A549 (cell line): ENCODE measurements around the gene PROM2. TPM values are rescaled to one million over a fixed set of nuclear protein-coding genes. Genes with fewer than 3 reads are reported as not detected.

Experiments used
- ATAC-seq, 2 experiments: fragments of 200-7000 bp in 1 of 2; fragments of >200 bp in 1 of 2; cut with Nextera tagmentation in 1 of 2; cut with Tn5 transposase in 1 of 2; 3 replicates each; pipeline versions ENCODE4 v1.8.0 to v1.9.1; 2018 to 2020; ENCODE audit warnings: mild to moderate bottlenecking in 1 of 2, moderate library complexity in 1 of 2
- CTCF ChIA-PET: fragments of 300-600 bp; sonication (Branson Sonifier 250); formaldehyde crosslinking; extraction: SDS; loops from one replicate; lab custom pipeline; 2021; ENCODE audit warnings: antibody characterized with exemption, inconsistent platforms; lab: Yijun Ruan, JAX
- POLR2A ChIA-PET: fragments of 350-600 bp; formaldehyde crosslinking; extraction: SDS; loops from one replicate; lab custom pipeline; 2021; ENCODE audit warnings: antibody characterized with exemption, inconsistent platforms; lab: Yijun Ruan, JAX
- DNase-seq, 2 experiments: peaks; one replicate each; pipeline versions ENCODE4 v3.0.0 to v3.0.0-alpha.2; 2011 to 2016; ENCODE audit warnings: low read depth in 1 of 2, low spot score in 1 of 2
- FAIRE-seq: peaks from 2 replicates; lab custom pipeline; 2011; peaks lifted over from hg19 to GRCh38; lab: Jason Lieb, UNC
- H3K27ac ChIP-seq, 2 experiments: fragments of >200 bp; sonication (Bioruptor Twin); formaldehyde crosslinking; 3 replicates each; pipeline ENCODE4 v1.5.1; 2016 to 2017
- H3K4me1 ChIP-seq: fragments of >200 bp; sonication (Bioruptor Twin); formaldehyde crosslinking; 3 replicates; pipeline ENCODE4 v1.6.1; 2016
- H3K4me2 ChIP-seq: fragments of >200 bp; sonication (Bioruptor Twin); formaldehyde crosslinking; 3 replicates; pipeline ENCODE4 v1.6.1; 2016
- H3K4me3 ChIP-seq: fragments of >200 bp; sonication (Bioruptor Twin); formaldehyde crosslinking; 3 replicates; pipeline ENCODE4 v1.5.1; 2016
- H3K9me3 ChIP-seq: fragments of >200 bp; sonication (Bioruptor Twin); formaldehyde crosslinking; 3 replicates; pipeline ENCODE4 v1.6.1; 2016
- CBX2 ChIP-seq: fragments of 200-600 bp; sonication (generic); IDR thresholded peaks from 2 replicates; pipeline ENCODE4 v1.6.1; 2016; ENCODE audit warnings: low read depth, mild to moderate bottlenecking, borderline replicate concordance
- CHD2 ChIP-seq: fragments of 150-350 bp; IDR thresholded peaks from 2 replicates; pipeline ENCODE4 v1.6.1; 2014; ENCODE audit warnings: low read length; ENCODE audit not compliant: partially characterized antibody
- CHD4 ChIP-seq: fragments of 200-600 bp; sonication (generic); IDR thresholded peaks from 2 replicates; pipeline ENCODE4 v1.6.1; 2016; ENCODE audit warnings: antibody characterized with exemption, mild to moderate bottlenecking, borderline replicate concordance
- ESRRA ChIP-seq: fragments of 150-350 bp; IDR thresholded peaks from 2 replicates; pipeline ENCODE4 v1.6.1; 2014; ENCODE audit warnings: mild to moderate bottlenecking, low read length, borderline replicate concordance
- FOSB ChIP-seq: fragments of 250-450 bp; sonication (Bioruptor Pico); IDR thresholded peaks from 2 replicates; pipeline ENCODE4 v1.5.0; 2020; ENCODE audit warnings: mild to moderate bottlenecking, moderate library complexity
- FOXS1 ChIP-seq: fragments of 250-450 bp; sonication (Bioruptor Pico); IDR thresholded peaks from 2 replicates; pipeline ENCODE4 v1.5.0; 2020; ENCODE audit warnings: mild to moderate bottlenecking, moderate library complexity
- GATA3 ChIP-seq: IDR thresholded peaks from 2 replicates; pipeline ENCODE4 v1.6.1; 2012; ENCODE audit warnings: borderline replicate concordance
- HOXB13 ChIP-seq: fragments of 250-450 bp; sonication (Bioruptor Pico); IDR thresholded peaks from 2 replicates; pipeline ENCODE4 v1.5.0; 2020; ENCODE audit warnings: low read depth, mild to moderate bottlenecking, moderate library complexity
- JUN ChIP-seq, 2 experiments: fragments of >200 bp; sonication (Bioruptor Twin); formaldehyde crosslinking; IDR thresholded peaks; 2 replicates in 1 of 2; 3 replicates in 1 of 2; pipeline ENCODE4 v1.6.1; 2016 to 2017
- JUNB ChIP-seq: fragments of >200 bp; sonication (Bioruptor Twin); formaldehyde crosslinking; IDR thresholded peaks from 2 replicates; pipeline ENCODE4 v1.6.1; 2016
- KDM1A ChIP-seq: fragments of 200-600 bp; sonication (generic); IDR thresholded peaks from 2 replicates; pipeline ENCODE4 v1.6.1; 2016; ENCODE audit warnings: low read depth, mild to moderate bottlenecking
- MAFK ChIP-seq: fragments of 450-650 bp; IDR thresholded peaks from 2 replicates; pipeline ENCODE4 v1.6.1; 2014; ENCODE audit not compliant: partially characterized antibody
- NPAS2 ChIP-seq: fragments of 250-450 bp; sonication (Bioruptor Pico); IDR thresholded peaks from 2 replicates; pipeline ENCODE4 v1.8.0; 2022; ENCODE audit warnings: mild to moderate bottlenecking, moderate library complexity, borderline replicate concordance
- PHF8 ChIP-seq: fragments of 200-600 bp; sonication (generic); IDR thresholded peaks from 2 replicates; pipeline ENCODE4 v1.6.1; 2016; ENCODE audit warnings: low read depth, mild to moderate bottlenecking, antibody characterized with exemption, moderate library complexity, borderline replicate concordance
- POLR2AphosphoS2 ChIP-seq: conservative IDR thresholded peaks from 2 replicates; pipeline ENCODE4 v1.6.1; 2012; ENCODE audit warnings: low read length, improper control_type of control experiment, inconsistent platforms
- RCOR1 ChIP-seq: fragments of 150-350 bp; IDR thresholded peaks from 2 replicates; pipeline ENCODE4 v1.6.1; 2014; ENCODE audit warnings: antibody characterized with exemption, low read length, low read depth
- RFX5 ChIP-seq: fragments of 450-650 bp; IDR thresholded peaks from 2 replicates; pipeline ENCODE4 v1.7.1; 2014; ENCODE audit warnings: antibody characterized with exemption, mild to moderate bottlenecking, moderate library complexity
- SREBF2 ChIP-seq: fragments of 450-650 bp; IDR thresholded peaks from 2 replicates; pipeline ENCODE4 v1.6.1; 2014; ENCODE audit warnings: mild to moderate bottlenecking, moderate library complexity
- ZC3H11A ChIP-seq: fragments of 450-650 bp; IDR thresholded peaks from 2 replicates; pipeline ENCODE4 v1.6.1; 2014; ENCODE audit warnings: antibody characterized with exemption, mild to moderate bottlenecking
- ZFP36 ChIP-seq: fragments of 450-650 bp; IDR thresholded peaks from 2 replicates; pipeline ENCODE4 v1.6.1; 2014; ENCODE audit warnings: borderline replicate concordance; ENCODE audit not compliant: partially characterized antibody
- WGBS: methylation state at CpG from one replicate; pipeline ENCODE4 v1.1.6; 2017; ENCODE audit errors: missing lambda C conversion rate; 5-methylcytosine and 5-hydroxymethylcytosine counted together
- polyA plus RNA-seq, 4 experiments: library from polyadenylated mRNA; depleted of rRNA in 3 of 4; stranded (reverse); fragments of >200 nt; fragmentation: RNase III in 1 of 4; extraction: RNeasy Plus Mini Kit Qiagen cat#74134 plus additional on column Dnase treatment in 1 of 4; gene quantifications; 2 replicates in 3 of 4; 3 replicates in 1 of 4; pipeline ENCODE4 v1.2.3, GENCODE V29; 2011 to 2017
- TF ChIP-seq, protein P1 (sequence below): fragments of 250-450 bp; sonication (Bioruptor Pico); IDR thresholded peaks from 2 replicates; pipeline ENCODE4 v1.5.0; 2020; ENCODE audit warnings: low read depth, mild to moderate bottlenecking, moderate library complexity
- TF ChIP-seq, protein P2 (sequence below): fragments of >200 bp; sonication (Bioruptor Twin); formaldehyde crosslinking; IDR thresholded peaks from 3 replicates; pipeline ENCODE4 v1.6.1; 2016
- TF ChIP-seq, protein P3 (sequence below): fragments of 250-450 bp; sonication (Bioruptor Pico); IDR thresholded peaks from 2 replicates; pipeline ENCODE4 v1.5.0; 2021; ENCODE audit warnings: mild to moderate bottlenecking, moderate library complexity, borderline replicate concordance
- TF ChIP-seq, protein P4 (sequence below): fragments of 450-650 bp; IDR thresholded peaks from 2 replicates; pipeline ENCODE4 v1.6.1; 2014; ENCODE audit warnings: antibody characterized with exemption
- TF ChIP-seq, protein P5 (sequence below): fragments of >200 bp; sonication (Bioruptor Twin); formaldehyde crosslinking; IDR thresholded peaks from 2 replicates; pipeline ENCODE4 v1.6.1; 2016

The PROM2 gene
- polyA plus RNA-seq, 2 of the 4 experiments (the other 2 are of a cell fraction), result 0.08 to 0.09 TPM

DNA sequence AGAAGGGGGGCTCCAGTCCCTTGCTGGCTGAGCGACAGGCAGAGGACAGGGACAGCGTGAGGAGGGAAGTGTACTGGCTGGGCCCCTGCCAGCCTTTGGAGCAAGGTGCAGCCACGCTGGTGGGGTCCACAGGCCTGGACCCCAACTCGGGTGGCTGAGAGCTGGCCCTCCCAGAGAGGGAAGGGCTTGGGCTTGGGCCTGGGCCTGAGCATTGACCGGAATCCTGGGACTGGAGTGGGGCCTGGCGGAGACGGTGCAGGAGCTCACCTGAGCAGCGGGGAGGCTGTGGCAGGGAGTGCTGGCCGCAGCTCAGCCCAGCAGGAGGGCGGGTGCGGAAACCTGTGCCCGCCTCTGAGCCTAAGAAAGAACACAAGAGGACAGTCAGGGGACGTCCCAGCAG is 50.8 kb downstream of the PROM2 start:
- ChIA-PET POLR2A (no interaction called here), CTCF (no interaction called here)
- ATAC-seq (no peak), DNase-seq (no peak), FAIRE-seq (no peak)
- no peak overlapping the region for H3K4me2 ChIP-seq
- peaks cover 21% of the 10 kb centered on the region; the same call in 2 of the 3 replicates for H3K9me3 ChIP-seq
- no peak overlapping the region for H3K4me3 ChIP-seq
- H3K4me1 ChIP-seq, result no peaks in the 10 kb centered on the region
- TF ChIP-seq CHD4 (no peak), JUNB (no peak), GATA3 (no peak), ESRRA (no peak), FOXS1 (CRISPR knock-in tag) (no peak), PHF8 (no peak), CHD2 (no peak), POLR2AphosphoS2 (no peak), RFX5 (no peak), RCOR1 (no peak), HOXB13 (CRISPR knock-in tag) (no peak), NPAS2 (CRISPR knock-in tag) (no peak), CBX2 (no peak), FOSB (CRISPR knock-in tag) (no peak), KDM1A (no peak)
- TF ChIP-seq, protein P1, sequence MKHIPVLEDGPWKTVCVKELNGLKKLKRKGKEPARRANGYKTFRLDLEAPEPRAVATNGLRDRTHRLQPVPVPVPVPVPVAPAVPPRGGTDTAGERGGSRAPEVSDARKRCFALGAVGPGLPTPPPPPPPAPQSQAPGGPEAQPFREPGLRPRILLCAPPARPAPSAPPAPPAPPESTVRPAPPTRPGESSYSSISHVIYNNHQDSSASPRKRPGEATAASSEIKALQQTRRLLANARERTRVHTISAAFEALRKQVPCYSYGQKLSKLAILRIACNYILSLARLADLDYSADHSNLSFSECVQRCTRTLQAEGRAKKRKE (CRISPR knock-in tag), result no peak
- TF ChIP-seq, protein P2, sequence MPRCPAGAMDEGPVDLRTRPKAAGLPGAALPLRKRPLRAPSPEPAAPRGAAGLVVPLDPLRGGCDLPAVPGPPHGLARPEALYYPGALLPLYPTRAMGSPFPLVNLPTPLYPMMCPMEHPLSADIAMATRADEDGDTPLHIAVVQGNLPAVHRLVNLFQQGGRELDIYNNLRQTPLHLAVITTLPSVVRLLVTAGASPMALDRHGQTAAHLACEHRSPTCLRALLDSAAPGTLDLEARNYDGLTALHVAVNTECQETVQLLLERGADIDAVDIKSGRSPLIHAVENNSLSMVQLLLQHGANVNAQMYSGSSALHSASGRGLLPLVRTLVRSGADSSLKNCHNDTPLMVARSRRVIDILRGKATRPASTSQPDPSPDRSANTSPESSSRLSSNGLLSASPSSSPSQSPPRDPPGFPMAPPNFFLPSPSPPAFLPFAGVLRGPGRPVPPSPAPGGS, result no peak
- TF ChIP-seq, protein P3, sequence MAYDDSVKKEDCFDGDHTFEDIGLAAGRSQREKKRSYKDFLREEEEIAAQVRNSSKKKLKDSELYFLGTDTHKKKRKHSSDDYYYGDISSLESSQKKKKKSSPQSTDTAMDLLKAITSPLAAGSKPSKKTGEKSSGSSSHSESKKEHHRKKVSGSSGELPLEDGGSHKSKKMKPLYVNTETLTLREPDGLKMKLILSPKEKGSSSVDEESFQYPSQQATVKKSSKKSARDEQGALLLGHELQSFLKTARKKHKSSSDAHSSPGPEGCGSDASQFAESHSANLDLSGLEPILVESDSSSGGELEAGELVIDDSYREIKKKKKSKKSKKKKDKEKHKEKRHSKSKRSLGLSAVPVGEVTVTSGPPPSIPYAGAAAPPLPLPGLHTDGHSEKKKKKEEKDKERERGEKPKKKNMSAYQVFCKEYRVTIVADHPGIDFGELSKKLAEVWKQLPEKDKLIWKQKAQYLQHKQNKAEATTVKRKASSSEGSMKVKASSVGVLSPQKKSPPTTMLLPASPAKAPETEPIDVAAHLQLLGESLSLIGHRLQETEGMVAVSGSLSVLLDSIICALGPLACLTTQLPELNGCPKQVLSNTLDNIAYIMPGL (CRISPR knock-in tag), result no peak
- TF ChIP-seq, protein P4, sequence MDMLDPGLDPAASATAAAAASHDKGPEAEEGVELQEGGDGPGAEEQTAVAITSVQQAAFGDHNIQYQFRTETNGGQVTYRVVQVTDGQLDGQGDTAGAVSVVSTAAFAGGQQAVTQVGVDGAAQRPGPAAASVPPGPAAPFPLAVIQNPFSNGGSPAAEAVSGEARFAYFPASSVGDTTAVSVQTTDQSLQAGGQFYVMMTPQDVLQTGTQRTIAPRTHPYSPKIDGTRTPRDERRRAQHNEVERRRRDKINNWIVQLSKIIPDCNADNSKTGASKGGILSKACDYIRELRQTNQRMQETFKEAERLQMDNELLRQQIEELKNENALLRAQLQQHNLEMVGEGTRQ, result no peak
- no peak overlapping the region for H3K27ac ChIP-seq
- WGBS, result 78% methylated on average over 13 of the region's 13 CpGs

DNA sequence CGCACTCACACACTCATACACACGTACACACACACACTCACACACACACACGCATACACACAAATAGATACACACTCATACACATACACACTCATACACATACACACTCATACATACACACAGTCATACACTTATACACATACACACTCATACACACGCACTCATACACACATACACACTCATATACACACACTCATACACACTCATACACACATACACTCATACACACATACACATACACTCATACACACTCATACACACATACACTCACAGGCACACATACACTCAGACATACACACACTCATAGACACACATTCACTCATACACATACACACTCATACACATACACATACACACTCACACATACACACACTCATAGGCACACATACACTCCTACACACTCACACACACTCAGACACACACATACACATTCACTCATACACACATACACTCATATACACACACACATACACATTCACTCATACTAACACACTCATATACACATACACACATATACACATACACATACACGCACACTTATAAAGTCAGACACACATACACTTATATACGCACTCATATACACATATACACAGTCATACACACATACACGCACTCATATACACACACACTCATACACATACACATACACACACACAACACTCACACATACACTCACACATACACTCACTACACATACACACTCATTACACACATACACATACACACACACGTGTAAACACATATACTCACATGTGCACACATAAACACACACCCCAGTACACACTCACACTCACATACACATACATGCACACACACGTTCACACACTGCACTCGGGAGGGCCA is 51.6 kb downstream of the PROM2 start:
- no peak for TF ChIP-seq JUN (IDR thresholded peaks at IDR 0.05)
- TF ChIP-seq MAFK, result no peak
- no peak for TF ChIP-seq ZC3H11A
- TF ChIP-seq ZFP36, result no peak
- no peak for TF ChIP-seq SREBF2
- no peak for TF ChIP-seq ESRRA
- TF ChIP-seq RFX5, result no peak
- TF ChIP-seq KDM1A, result no peak
- TF ChIP-seq, protein P5, sequence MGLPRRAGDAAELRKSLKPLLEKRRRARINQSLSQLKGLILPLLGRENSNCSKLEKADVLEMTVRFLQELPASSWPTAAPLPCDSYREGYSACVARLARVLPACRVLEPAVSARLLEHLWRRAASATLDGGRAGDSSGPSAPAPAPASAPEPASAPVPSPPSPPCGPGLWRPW, result no peak
- WGBS, result 71% methylated on average over 10 of the region's 10 CpGs
- ATAC-seq (no peak), DNase-seq (no peak), FAIRE-seq (peak; percentile 18)
- Histone ChIP-seq H3K27ac (no peak overlapping the region), H3K4me1 (no peaks in the 10 kb centered on the region), H3K4me2 (no peak overlapping the region), H3K4me3 (no peak overlapping the region), H3K9me3 (peaks cover 21% of the 10 kb centered on the region; the same call in 2 of the 3 replicates)
- ChIA-PET CTCF (no interaction called here), POLR2A (no interaction called here)
